ENCODE results near the gene POLR2H. TPM values are rescaled to one million over a fixed set of nuclear protein-coding genes. Genes with fewer than 3 reads are reported as not detected.

POLR2H gene
- total RNA-seq, 1 donor from 2014 or later = 87.8 TPM

DNA sequence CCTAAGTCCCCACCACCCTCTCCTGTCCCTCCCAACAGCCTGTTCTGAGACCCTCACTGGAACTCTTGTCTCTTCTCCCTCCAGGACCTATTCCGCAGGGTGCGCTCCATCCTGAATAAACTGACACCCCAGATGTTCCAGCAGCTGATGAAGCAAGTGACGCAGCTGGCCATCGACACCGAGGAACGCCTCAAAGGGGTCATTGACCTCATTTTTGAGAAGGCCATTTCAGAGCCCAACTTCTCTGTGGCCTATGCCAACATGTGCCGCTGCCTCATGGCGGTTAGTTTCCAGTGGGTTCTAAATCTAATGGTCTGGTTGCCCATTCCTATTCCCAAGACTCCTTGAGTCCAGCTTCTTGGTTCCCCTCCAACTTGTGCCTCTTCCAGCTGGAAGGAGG lies 37.8 kb upstream of the POLR2H start:
- H3K27ac Mint-ChIP-seq = no peak overlapping the region
- H3K9me3 Mint-ChIP-seq = no peaks in the 10 kb centered on the region
- H3K36me3 Mint-ChIP-seq = peaks cover 45% of the 10 kb centered on the region
- H3K4me3 Mint-ChIP-seq = no peak overlapping the region
- no peaks in the 10 kb centered on the region for H3K27me3 Mint-ChIP-seq
- DNase-seq (ENCODE audit: extremely low spot score, unreplicated experiment) = no peak
- no peak for TF ChIP-seq CTCF (conservative IDR thresholded peaks at IDR 0.05)
- peaks cover 3% of the 10 kb centered on the region for H3K4me1 Mint-ChIP-seq (ENCODE audit: unreplicated experiment)

GRCh38 chr3:184325269-184325668 lies 36.2 kb upstream of the POLR2H start:
- Mint-ChIP-seq H3K27ac (peak overlapping the region; percentile 46), H3K9me3 (no peaks in the 10 kb centered on the region), H3K4me1 (ENCODE audit: unreplicated experiment) (no peaks in the 10 kb centered on the region), H3K36me3 (peaks cover 52% of the 10 kb centered on the region), H3K27me3 (no peaks in the 10 kb centered on the region), H3K4me3 (no peak overlapping the region)
- no peak for DNase-seq (ENCODE audit: extremely low spot score, unreplicated experiment)
- no peak for TF ChIP-seq CTCF (conservative IDR thresholded peaks at IDR 0.05)

- TF ChIP-seq CTCF (conservative IDR thresholded peaks at IDR 0.05) = no peak
- no peak for DNase-seq (ENCODE audit: extremely low spot score, unreplicated experiment)
- H3K27me3 Mint-ChIP-seq = no peaks in the 10 kb centered on the region
- peaks cover 49% of the 10 kb centered on the region for H3K36me3 Mint-ChIP-seq
- no peaks in the 10 kb centered on the region for H3K4me1 Mint-ChIP-seq (ENCODE audit: unreplicated experiment)
- no peak overlapping the region for H3K4me3 Mint-ChIP-seq
- H3K27ac Mint-ChIP-seq = no peak overlapping the region
- H3K9me3 Mint-ChIP-seq = no peaks in the 10 kb centered on the region
Observed at GRCh38 chr3:184325715-184326369, 35.7 kb upstream of the POLR2H start.

DNA sequence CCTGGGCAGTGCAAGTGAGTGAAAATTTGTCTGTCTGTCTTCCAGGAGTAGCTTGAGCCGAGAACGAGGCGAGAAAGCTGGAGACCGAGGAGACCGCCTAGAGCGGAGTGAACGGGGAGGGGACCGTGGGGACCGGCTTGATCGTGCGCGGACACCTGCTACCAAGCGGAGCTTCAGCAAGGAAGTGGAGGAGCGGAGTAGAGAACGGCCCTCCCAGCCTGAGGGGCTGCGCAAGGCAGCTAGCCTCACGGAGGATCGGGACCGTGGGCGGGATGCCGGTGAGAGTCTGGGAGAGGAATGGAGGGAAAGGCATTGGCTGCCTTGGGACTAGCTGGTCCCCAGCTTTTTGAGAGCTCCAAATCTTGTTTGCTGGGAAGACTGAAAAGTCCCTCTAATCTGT lies 34.3 kb upstream of the POLR2H start:
- no peak overlapping the region for H3K27ac Mint-ChIP-seq
- no peak for DNase-seq (ENCODE audit: extremely low spot score, unreplicated experiment)
- H3K4me1 Mint-ChIP-seq (ENCODE audit: unreplicated experiment) = no peaks in the 10 kb centered on the region
- H3K9me3 Mint-ChIP-seq = no peaks in the 10 kb centered on the region
- H3K27me3 Mint-ChIP-seq = no peaks in the 10 kb centered on the region
- peaks cover 45% of the 10 kb centered on the region for H3K36me3 Mint-ChIP-seq
- TF ChIP-seq CTCF (conservative IDR thresholded peaks at IDR 0.05) = no peak
- H3K4me3 Mint-ChIP-seq = no peak overlapping the region

GRCh38 chr3:184328516-184328915 lies 33.0 kb upstream of the POLR2H start:
- TF ChIP-seq CTCF (conservative IDR thresholded peaks at IDR 0.05) = no peak
- Mint-ChIP-seq H3K36me3 (peaks cover 46% of the 10 kb centered on the region), H3K27ac (peak overlapping the region; percentile 43), H3K27me3 (no peaks in the 10 kb centered on the region), H3K4me1 (ENCODE audit: unreplicated experiment) (no peaks in the 10 kb centered on the region), H3K4me3 (no peak overlapping the region), H3K9me3 (no peaks in the 10 kb centered on the region)
- DNase-seq (ENCODE audit: extremely low spot score, unreplicated experiment) = no peak
